GM23338 (cell line): Measurements from ENCODE around the gene PSMB7. TPM values are rescaled to one million over a fixed set of nuclear protein-coding genes. Genes with fewer than 3 reads are reported as not detected.

ENCODE experiments used
- ATAC-seq: fragments of 200-7000 bp; cut with Tn5 transposase; 3 replicates; pipeline ENCODE4 v1.9.1; 2020
- DNase-seq: peaks from one replicate; pipeline ENCODE4 v3.0.0-alpha.2; 2015; ENCODE audit warnings: low spot score
- H2AFZ ChIP-seq: fragments of 200-600 bp; sonication (generic); 2 replicates; pipeline ENCODE4 v1.8.0; 2016; ENCODE audit warnings: antibody characterized with exemption, mild to moderate bottlenecking, moderate library complexity
- H3F3A ChIP-seq: fragments of 200-600 bp; sonication (generic); replicated peaks from 2 replicates; pipeline ENCODE4 v1.8.0; 2017; ENCODE audit warnings: antibody characterized with exemption, mixed run types, low read depth
- H3K27ac ChIP-seq: fragments of 200-600 bp; sonication (generic); 2 replicates; pipeline ENCODE4 v1.6.1; 2016; ENCODE audit warnings: low read depth
- H3K27me3 ChIP-seq: fragments of 200-600 bp; sonication (generic); 2 replicates; pipeline ENCODE4 v1.8.0; 2016; ENCODE audit warnings: mild to moderate bottlenecking, mixed run types, moderate library complexity; ENCODE audit not compliant: insufficient read depth
- H3K36me3 ChIP-seq: fragments of 200-600 bp; sonication (generic); 2 replicates; pipeline ENCODE4 v1.8.0; 2016; ENCODE audit warnings: mild to moderate bottlenecking; ENCODE audit not compliant: insufficient read depth
- H3K4me1 ChIP-seq: fragments of 200-600 bp; sonication (generic); 2 replicates; pipeline ENCODE4 v1.8.0; 2016; ENCODE audit warnings: mild to moderate bottlenecking, moderate library complexity; ENCODE audit not compliant: insufficient read depth
- H3K4me2 ChIP-seq: fragments of 200-600 bp; sonication (generic); 2 replicates; pipeline ENCODE4 v1.7.1; 2017; ENCODE audit warnings: mixed run types
- H3K4me3 ChIP-seq: fragments of 200-600 bp; sonication (generic); 2 replicates; pipeline ENCODE4 v1.6.1; 2016; ENCODE audit warnings: mixed run types
- H3K79me2 ChIP-seq: fragments of 200-600 bp; sonication (generic); replicated peaks from 2 replicates; pipeline ENCODE4 v1.8.0; 2017; ENCODE audit warnings: mild to moderate bottlenecking; ENCODE audit not compliant: insufficient read depth
- H3K9me2 ChIP-seq: fragments of 200-600 bp; sonication (generic); 2 replicates; pipeline ENCODE4 v1.8.0; 2017; ENCODE audit not compliant: insufficient read depth
- H4K20me1 ChIP-seq: fragments of 200-600 bp; sonication (generic); replicated peaks from 2 replicates; pipeline ENCODE4 v1.8.0; 2017; ENCODE audit warnings: mild to moderate bottlenecking; ENCODE audit not compliant: insufficient read depth
- H3K27ac Mint-ChIP-seq: 2 replicates; pipeline ENCODE4 v1.8.0; 2020; ENCODE audit warnings: inconsistent platforms, mild to moderate bottlenecking, moderate library complexity, mixed read lengths
- H3K27me3 Mint-ChIP-seq: 3 replicates; pipeline ENCODE4 v1.8.0; 2022; ENCODE audit warnings: low read depth, mild to moderate bottlenecking, moderate library complexity, mixed read lengths, inconsistent platforms; ENCODE audit not compliant: insufficient read depth, poor library complexity
- H3K36me3 Mint-ChIP-seq: 3 replicates; pipeline ENCODE4 v1.8.0; 2021; ENCODE audit warnings: low read depth, mild to moderate bottlenecking, inconsistent platforms, moderate library complexity, mixed read lengths
- H3K4me1 Mint-ChIP-seq: 3 replicates; pipeline ENCODE4 v1.8.0; 2020; ENCODE audit warnings: mild to moderate bottlenecking, inconsistent platforms, mixed read lengths
- H3K4me3 Mint-ChIP-seq: 3 replicates; pipeline ENCODE4 v1.8.0; 2021; ENCODE audit warnings: moderate library complexity, mild to moderate bottlenecking, inconsistent platforms, mixed read lengths
- H3K9me3 Mint-ChIP-seq: 3 replicates; pipeline ENCODE4 v1.8.0; 2020; ENCODE audit warnings: moderate library complexity, mild to moderate bottlenecking, inconsistent platforms, mixed read lengths
- CREB1 ChIP-seq: fragments of 250-450 bp; sonication (Bioruptor Pico); IDR thresholded peaks from 2 replicates; pipeline ENCODE4 v1.5.0; 2020; ENCODE audit warnings: low read depth, mild to moderate bottlenecking, moderate library complexity
- CTCF ChIP-seq, 2 experiments: fragments of 200-600 bp in 1 of 2; sonication (generic) in 1 of 2; conservative IDR thresholded peaks; 2 replicates each; pipeline versions ENCODE4 v1.5.1 to v1.6.1; 2016 to 2017; ENCODE audit warnings: antibody characterized with exemption in 2 of 2, low read depth in 2 of 2, mild to moderate bottlenecking in 2 of 2, moderate library complexity in 1 of 2
- EZH2 ChIP-seq: fragments of 200-600 bp; sonication (generic); IDR thresholded peaks from one replicate; pipeline ENCODE4 v1.8.0; 2017; ENCODE audit warnings: antibody characterized with exemption, mild to moderate bottlenecking, low read depth; ENCODE audit not compliant: unreplicated experiment
- EZH2phosphoT487 ChIP-seq: fragments of 200-600 bp; sonication (generic); IDR thresholded peaks from one replicate; pipeline ENCODE4 v1.8.1; 2018; ENCODE audit warnings: antibody characterized with exemption; ENCODE audit not compliant: unreplicated experiment
- JUNB ChIP-seq: IDR thresholded peaks from one replicate; pipeline ENCODE4 v1.6.1; 2016; ENCODE audit warnings: antibody characterized with exemption; ENCODE audit not compliant: unreplicated experiment
- NANOG ChIP-seq: IDR thresholded peaks from 2 replicates; pipeline ENCODE4 v1.6.1; 2016; ENCODE audit warnings: antibody characterized with exemption, borderline replicate concordance
- POLR2AphosphoS5 ChIP-seq: IDR thresholded peaks from 2 replicates; pipeline ENCODE4 v1.6.1; 2016; ENCODE audit warnings: antibody characterized with exemption, low read depth
- REST ChIP-seq: IDR thresholded peaks from one replicate; pipeline ENCODE4 v1.6.1; 2018; ENCODE audit warnings: antibody characterized with exemption; ENCODE audit not compliant: unreplicated experiment
- STAT1 ChIP-seq: IDR thresholded peaks from one replicate; pipeline ENCODE4 v1.6.1; 2016; ENCODE audit warnings: antibody characterized with exemption; ENCODE audit not compliant: unreplicated experiment
- ZNF114 ChIP-seq: fragments of 250-450 bp; sonication (Bioruptor Pico); IDR thresholded peaks from 2 replicates; pipeline ENCODE4 v1.5.0; 2020; ENCODE audit warnings: mild to moderate bottlenecking, moderate library complexity
- ZNF331 ChIP-seq: fragments of 250-450 bp; sonication (Bioruptor Pico); IDR thresholded peaks from 2 replicates; pipeline ENCODE4 v1.5.0; 2020; ENCODE audit warnings: low read depth, mild to moderate bottlenecking, moderate library complexity
- polyA plus RNA-seq: library from polyadenylated mRNA; unstranded; fragments of >200 nt; fragmentation: Nextera tagmentation; extraction: Ambion mirVana; gene quantifications from 2 replicates; pipeline ENCODE4 v1.2.1, GENCODE V29; 2016
- total RNA-seq: library from RNA; depleted of rRNA; stranded (reverse); fragments of >200 nt; shearing (Covaris generic); gene quantifications from 2 replicates; pipeline ENCODE4 v1.2.3, GENCODE V29; 2014
- TF ChIP-seq, protein P1 (sequence below): IDR thresholded peaks from 2 replicates; pipeline ENCODE4 v1.6.1; 2016; ENCODE audit warnings: antibody characterized with exemption
- TF ChIP-seq, protein P2 (sequence below): fragments of 250-450 bp; sonication (Bioruptor Pico); IDR thresholded peaks from 2 replicates; pipeline ENCODE4 v1.5.0; 2020; ENCODE audit warnings: mild to moderate bottlenecking, moderate library complexity

The PSMB7 gene
- total and polyA plus RNA-seq, 2 experiments from 2014 or later: 255 to 268 TPM

DNA sequence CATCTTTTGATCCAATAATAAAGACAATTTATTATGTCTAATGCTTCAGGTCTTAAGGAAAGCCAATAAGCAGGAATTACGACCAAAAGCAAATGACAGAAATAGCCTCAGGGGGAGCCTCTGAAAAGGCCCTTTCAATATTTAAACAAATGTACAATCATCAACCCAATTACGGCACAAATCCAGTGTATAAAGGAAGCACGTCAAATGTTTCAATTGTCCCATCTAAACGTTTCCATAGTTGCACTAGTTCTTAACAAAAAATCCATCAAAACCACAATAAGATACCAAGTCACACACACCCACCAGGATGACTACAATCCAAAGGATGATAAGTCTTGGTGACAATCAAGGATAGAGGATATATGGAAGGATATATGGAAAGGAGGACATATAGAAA, 41.9 kb downstream of the PSMB7 start (continued):
- no peak for TF ChIP-seq ZNF114 (CRISPR knock-in tag)
- TF ChIP-seq STAT1: no peak
- TF ChIP-seq POLR2AphosphoS5: no peak
- no peak for TF ChIP-seq NANOG
- TF ChIP-seq ZNF331 (CRISPR knock-in tag): no peak

DNA sequence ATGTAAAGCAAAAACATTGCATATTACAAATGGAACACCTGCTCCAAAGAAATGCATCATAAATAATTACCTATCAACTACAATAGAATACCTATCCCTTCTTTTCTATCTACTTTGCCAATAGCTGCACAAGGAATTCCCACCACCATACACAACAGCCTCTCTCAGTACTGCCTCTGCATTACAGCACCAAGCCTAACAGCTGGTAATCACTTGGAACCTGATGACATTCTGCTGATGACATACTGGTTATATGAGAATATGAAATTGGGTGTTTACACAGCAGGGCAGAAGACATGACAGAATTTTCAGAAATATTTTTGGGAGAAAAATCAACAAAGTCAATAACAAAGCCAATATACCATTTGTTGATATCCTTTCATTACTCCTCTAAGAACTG, 43.2 kb downstream of the PSMB7 start:
- Histone ChIP-seq H3K4me2 (0 out of 2 replicates have a peak overlapping the region, but pooled peaks have one; percentile 14), H4K20me1 (peaks cover 26% of the 10 kb centered on the region; the same call in 1 of the 2 replicates), H3K4me3 (no peak overlapping the region), H3K9me2 (no peaks in the 10 kb centered on the region), H3K27ac (no peak overlapping the region), H2AFZ (no peak overlapping the region), H3K27me3 (no peaks in the 10 kb centered on the region), H3K36me3 (no peaks in the 10 kb centered on the region), H3K4me1 (no peaks in the 10 kb centered on the region), H3K79me2 (peaks cover 98% of the 10 kb centered on the region), H3F3A (no peaks in the 10 kb centered on the region)
- no peak for ATAC-seq
- Mint-ChIP-seq H3K4me1 (peaks cover 37% of the 10 kb centered on the region), H3K27ac (no peak overlapping the region), H3K36me3 (peaks cover 22% of the 10 kb centered on the region; the same call in 2 of the 3 replicates), H3K4me3 (no peak overlapping the region), H3K9me3 (peaks cover 3% of the 10 kb centered on the region; the same call in 2 of the 3 replicates), H3K27me3 (no peaks in the 10 kb centered on the region)
- TF ChIP-seq CREB1 (CRISPR knock-in tag) (no peak), NANOG (no peak), JUNB (no peak), ZNF331 (CRISPR knock-in tag) (no peak), CTCF (conservative IDR thresholded peaks at IDR 0.05; ENCODE audit: low read depth in 2 of 2) (no peak), EZH2 (no peak), POLR2AphosphoS5 (no peak), ZNF114 (CRISPR knock-in tag) (no peak), EZH2phosphoT487 (no peak), STAT1 (no peak), REST (no peak)
- TF ChIP-seq, protein P1, sequence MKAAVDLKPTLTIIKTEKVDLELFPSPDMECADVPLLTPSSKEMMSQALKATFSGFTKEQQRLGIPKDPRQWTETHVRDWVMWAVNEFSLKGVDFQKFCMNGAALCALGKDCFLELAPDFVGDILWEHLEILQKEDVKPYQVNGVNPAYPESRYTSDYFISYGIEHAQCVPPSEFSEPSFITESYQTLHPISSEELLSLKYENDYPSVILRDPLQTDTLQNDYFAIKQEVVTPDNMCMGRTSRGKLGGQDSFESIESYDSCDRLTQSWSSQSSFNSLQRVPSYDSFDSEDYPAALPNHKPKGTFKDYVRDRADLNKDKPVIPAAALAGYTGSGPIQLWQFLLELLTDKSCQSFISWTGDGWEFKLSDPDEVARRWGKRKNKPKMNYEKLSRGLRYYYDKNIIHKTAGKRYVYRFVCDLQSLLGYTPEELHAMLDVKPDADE: no peak
- TF ChIP-seq, protein P2, sequence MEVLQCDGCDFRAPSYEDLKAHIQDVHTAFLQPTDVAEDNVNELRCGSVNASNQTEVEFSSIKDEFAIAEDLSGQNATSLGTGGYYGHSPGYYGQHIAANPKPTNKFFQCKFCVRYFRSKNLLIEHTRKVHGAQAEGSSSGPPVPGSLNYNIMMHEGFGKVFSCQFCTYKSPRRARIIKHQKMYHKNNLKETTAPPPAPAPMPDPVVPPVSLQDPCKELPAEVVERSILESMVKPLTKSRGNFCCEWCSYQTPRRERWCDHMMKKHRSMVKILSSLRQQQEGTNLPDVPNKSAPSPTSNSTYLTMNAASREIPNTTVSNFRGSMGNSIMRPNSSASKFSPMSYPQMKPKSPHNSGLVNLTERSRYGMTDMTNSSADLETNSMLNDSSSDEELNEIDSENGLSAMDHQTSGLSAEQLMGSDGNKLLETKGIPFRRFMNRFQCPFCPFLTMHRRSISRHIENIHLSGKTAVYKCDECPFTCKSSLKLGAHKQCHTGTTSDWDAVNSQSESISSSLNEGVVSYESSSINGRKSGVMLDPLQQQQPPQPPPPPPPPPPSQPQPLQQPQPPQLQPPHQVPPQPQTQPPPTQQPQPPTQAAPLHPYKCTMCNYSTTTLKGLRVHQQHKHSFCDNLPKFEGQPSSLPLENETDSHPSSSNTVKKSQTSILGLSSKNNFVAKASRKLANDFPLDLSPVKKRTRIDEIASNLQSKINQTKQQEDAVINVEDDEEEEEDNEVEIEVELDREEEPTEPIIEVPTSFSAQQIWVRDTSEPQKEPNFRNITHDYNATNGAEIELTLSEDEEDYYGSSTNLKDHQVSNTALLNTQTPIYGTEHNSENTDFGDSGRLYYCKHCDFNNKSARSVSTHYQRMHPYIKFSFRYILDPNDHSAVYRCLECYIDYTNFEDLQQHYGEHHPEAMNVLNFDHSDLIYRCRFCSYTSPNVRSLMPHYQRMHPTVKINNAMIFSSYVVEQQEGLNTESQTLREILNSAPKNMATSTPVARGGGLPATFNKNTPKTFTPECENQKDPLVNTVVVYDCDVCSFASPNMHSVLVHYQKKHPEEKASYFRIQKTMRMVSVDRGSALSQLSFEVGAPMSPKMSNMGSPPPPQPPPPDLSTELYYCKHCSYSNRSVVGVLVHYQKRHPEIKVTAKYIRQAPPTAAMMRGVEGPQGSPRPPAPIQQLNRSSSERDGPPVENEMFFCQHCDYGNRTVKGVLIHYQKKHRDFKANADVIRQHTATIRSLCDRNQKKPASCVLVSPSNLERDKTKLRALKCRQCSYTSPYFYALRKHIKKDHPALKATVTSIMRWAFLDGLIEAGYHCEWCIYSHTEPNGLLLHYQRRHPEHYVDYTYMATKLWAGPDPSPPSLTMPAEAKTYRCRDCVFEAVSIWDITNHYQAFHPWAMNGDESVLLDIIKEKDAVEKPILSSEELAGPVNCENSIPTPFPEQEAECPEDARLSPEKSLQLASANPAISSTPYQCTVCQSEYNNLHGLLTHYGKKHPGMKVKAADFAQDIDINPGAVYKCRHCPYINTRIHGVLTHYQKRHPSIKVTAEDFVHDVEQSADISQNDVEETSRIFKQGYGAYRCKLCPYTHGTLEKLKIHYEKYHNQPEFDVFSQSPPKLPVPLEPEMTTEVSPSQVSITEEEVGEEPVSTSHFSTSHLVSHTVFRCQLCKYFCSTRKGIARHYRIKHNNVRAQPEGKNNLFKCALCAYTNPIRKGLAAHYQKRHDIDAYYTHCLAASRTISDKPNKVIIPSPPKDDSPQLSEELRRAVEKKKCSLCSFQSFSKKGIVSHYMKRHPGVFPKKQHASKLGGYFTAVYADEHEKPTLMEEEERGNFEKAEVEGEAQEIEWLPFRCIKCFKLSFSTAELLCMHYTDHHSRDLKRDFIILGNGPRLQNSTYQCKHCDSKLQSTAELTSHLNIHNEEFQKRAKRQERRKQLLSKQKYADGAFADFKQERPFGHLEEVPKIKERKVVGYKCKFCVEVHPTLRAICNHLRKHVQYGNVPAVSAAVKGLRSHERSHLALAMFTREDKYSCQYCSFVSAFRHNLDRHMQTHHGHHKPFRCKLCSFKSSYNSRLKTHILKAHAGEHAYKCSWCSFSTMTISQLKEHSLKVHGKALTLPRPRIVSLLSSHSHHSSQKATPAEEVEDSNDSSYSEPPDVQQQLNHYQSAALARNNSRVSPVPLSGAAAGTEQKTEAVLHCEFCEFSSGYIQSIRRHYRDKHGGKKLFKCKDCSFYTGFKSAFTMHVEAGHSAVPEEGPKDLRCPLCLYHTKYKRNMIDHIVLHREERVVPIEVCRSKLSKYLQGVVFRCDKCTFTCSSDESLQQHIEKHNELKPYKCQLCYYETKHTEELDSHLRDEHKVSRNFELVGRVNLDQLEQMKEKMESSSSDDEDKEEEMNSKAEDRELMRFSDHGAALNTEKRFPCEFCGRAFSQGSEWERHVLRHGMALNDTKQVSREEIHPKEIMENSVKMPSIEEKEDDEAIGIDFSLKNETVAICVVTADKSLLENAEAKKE (CRISPR knock-in tag): no peak
- no peak for DNase-seq
